ENCODE data around the gene LAMB4. TPM values are rescaled to one million over a fixed set of nuclear protein-coding genes. Genes with fewer than 3 reads are reported as not detected.
A peak's percentile ranks its signal among the peaks of the same experiment; 100 is the strongest.
"Not testable (repeated sequence)": the region's sequence is repeated elsewhere in the genome, so short reads cannot be mapped to it uniquely, and the experiment has no call there.

Gene LAMB4
- total RNA-seq, 1 donor from 2014 or later: 1.1 TPM

- DNase-seq (ENCODE audit: low spot score): no peak
- no peaks in the 10 kb centered on the region for H3K27me3 Mint-ChIP-seq (ENCODE audit: unreplicated experiment)
- TF ChIP-seq CTCF (IDR thresholded peaks at IDR 0.05; ENCODE audit: unreplicated experiment): no peak
- peaks cover 8% of the 10 kb centered on the region for H3K4me1 Mint-ChIP-seq (ENCODE audit: unreplicated experiment)
- no peaks in the 10 kb centered on the region for H3K36me3 Mint-ChIP-seq (ENCODE audit: low read depth, unreplicated experiment)
- H3K27ac Mint-ChIP-seq (ENCODE audit: unreplicated experiment): no peak overlapping the region
- no peak overlapping the region for H3K4me3 Mint-ChIP-seq (ENCODE audit: unreplicated experiment)
- no peaks in the 10 kb centered on the region for H3K9me3 Mint-ChIP-seq (ENCODE audit: unreplicated experiment)
Measured at GRCh38 chr7:108037741-108038140, 92.4 kb downstream of the LAMB4 start.

GRCh38 chr7:108037140-108037539 is 93.0 kb downstream of the LAMB4 start:
- TF ChIP-seq CTCF (IDR thresholded peaks at IDR 0.05; ENCODE audit: unreplicated experiment): no peak
- no peak overlapping the region for H3K4me3 Mint-ChIP-seq (ENCODE audit: unreplicated experiment)
- no peaks in the 10 kb centered on the region for H3K27me3 Mint-ChIP-seq (ENCODE audit: unreplicated experiment)
- H3K4me1 Mint-ChIP-seq (ENCODE audit: unreplicated experiment): peaks cover 9% of the 10 kb centered on the region
- no peaks in the 10 kb centered on the region for H3K36me3 Mint-ChIP-seq (ENCODE audit: low read depth, unreplicated experiment)
- no peak for DNase-seq (ENCODE audit: low spot score)
- H3K27ac Mint-ChIP-seq (ENCODE audit: unreplicated experiment): no peak overlapping the region
- H3K9me3 Mint-ChIP-seq (ENCODE audit: unreplicated experiment): no peaks in the 10 kb centered on the region

GRCh38 chr7:108034586-108034985 is 95.6 kb downstream of the LAMB4 start:
- Mint-ChIP-seq H3K4me1 (ENCODE audit: unreplicated experiment) (peaks cover 9% of the 10 kb centered on the region), H3K4me3 (ENCODE audit: unreplicated experiment) (no peak overlapping the region), H3K36me3 (ENCODE audit: low read depth, unreplicated experiment) (no peaks in the 10 kb centered on the region), H3K9me3 (ENCODE audit: unreplicated experiment) (no peaks in the 10 kb centered on the region), H3K27me3 (ENCODE audit: unreplicated experiment) (no peaks in the 10 kb centered on the region), H3K27ac (ENCODE audit: unreplicated experiment) (peak overlapping the region; percentile 13)
- no peak for DNase-seq (ENCODE audit: low spot score)
- TF ChIP-seq CTCF (IDR thresholded peaks at IDR 0.05; ENCODE audit: unreplicated experiment): no peak

GRCh38 chr7:108033776-108034497 is 96.2 kb downstream of the LAMB4 start:
- H3K27ac Mint-ChIP-seq (ENCODE audit: unreplicated experiment): no peak overlapping the region
- H3K27me3 Mint-ChIP-seq (ENCODE audit: unreplicated experiment): no peaks in the 10 kb centered on the region
- no peaks in the 10 kb centered on the region for H3K36me3 Mint-ChIP-seq (ENCODE audit: low read depth, unreplicated experiment)

GRCh38 chr7:108033309-108033708 is 96.9 kb downstream of the LAMB4 start:
- peak overlapping the region; percentile 43 for H3K27ac Mint-ChIP-seq (ENCODE audit: unreplicated experiment)
- peak; percentile 28 for DNase-seq (ENCODE audit: low spot score)
- not testable (repeated sequence) for H3K27me3 Mint-ChIP-seq (ENCODE audit: unreplicated experiment); H3K4me1 Mint-ChIP-seq (ENCODE audit: unreplicated experiment); H3K36me3 Mint-ChIP-seq (ENCODE audit: low read depth, unreplicated experiment); H3K9me3 Mint-ChIP-seq (ENCODE audit: unreplicated experiment); H3K4me3 Mint-ChIP-seq (ENCODE audit: unreplicated experiment)

More at GRCh38 chr7:108033776-108034497, 96.2 kb downstream of the LAMB4 start:
- no peak for TF ChIP-seq CTCF (IDR thresholded peaks at IDR 0.05; ENCODE audit: unreplicated experiment)
- Mint-ChIP-seq H3K4me1 (ENCODE audit: unreplicated experiment) (peaks cover 9% of the 10 kb centered on the region), H3K9me3 (ENCODE audit: unreplicated experiment) (no peaks in the 10 kb centered on the region), H3K4me3 (ENCODE audit: unreplicated experiment) (no peak overlapping the region)
- DNase-seq (ENCODE audit: low spot score): no peak
